ENCODE data around the gene TMEFF2. TPM values are rescaled to one million over a fixed set of nuclear protein-coding genes. Genes with fewer than 3 reads are reported as not detected.

TMEFF2 gene
- total and polyA plus RNA-seq, 2 of the 4 experiments (the other 2 are of a cell fraction), result 1.3 to 3.0 TPM

DNA sequence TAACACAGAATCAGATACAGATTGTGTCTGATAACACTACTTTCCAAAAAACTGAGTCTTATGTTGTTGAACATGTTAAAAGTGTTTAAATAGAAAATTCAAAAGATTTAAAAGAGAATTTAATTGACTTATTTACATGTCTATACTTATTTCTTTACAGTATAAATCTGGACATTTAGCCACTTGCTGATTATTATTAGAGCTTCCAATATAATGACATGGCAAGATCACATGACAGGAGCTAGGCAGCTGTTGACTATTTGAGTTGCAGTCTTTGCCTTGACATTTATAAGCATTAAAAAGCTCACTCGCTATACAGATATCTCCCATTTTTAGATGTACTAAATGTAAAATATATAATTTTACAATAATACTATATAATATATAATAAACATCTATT is 6.4 kb upstream of the TMEFF2 start:
- DNase-seq (no peak), ATAC-seq (ENCODE audit: low read depth) (no peak)
- Histone ChIP-seq H3K56ac (ENCODE audit: extremely low read depth, insufficient read depth, low read length) (no peak overlapping the region), H3K9ac (ENCODE audit: low read depth, low read length) (no peak overlapping the region), H3K27me3 (ENCODE audit: control insufficient read depth, insufficient read depth, low read length) (peaks cover 15% of the 10 kb centered on the region), H4K20me1 (ENCODE audit: insufficient read depth, low read length) (no peaks in the 10 kb centered on the region), H4K91ac (ENCODE audit: insufficient read depth, low read depth, low read length) (no peak overlapping the region), H3K14ac (replicated peaks; ENCODE audit: low read depth, low read length) (no peak overlapping the region), H2AFZ (replicated peaks; ENCODE audit: low read length, poor library complexity) (no peak overlapping the region), H3K23ac (ENCODE audit: low read depth, low read length) (no peak overlapping the region), H3K9me1 (ENCODE audit: insufficient read depth, low read length) (no peaks in the 10 kb centered on the region), H2AK5ac (ENCODE audit: low read depth, low read length) (no peak overlapping the region), H2AK9ac (replicated peaks; ENCODE audit: low read depth, low read length, poor library complexity) (no peak overlapping the region), H4K5ac (ENCODE audit: low read depth, low read length) (no peak overlapping the region), H3K36me3 (ENCODE audit: control insufficient read depth, insufficient read depth, low read length) (no peaks in the 10 kb centered on the region), H3K4ac (ENCODE audit: low read depth, low read length) (no peak overlapping the region), H4K8ac (ENCODE audit: low read depth in 2 of 2, low read length in 2 of 2) (no peak overlapping the region), H3K79me1 (ENCODE audit: low read depth in 1 of 2, low read length in 2 of 2) (no peaks in the 10 kb centered on the region), H2BK15ac (ENCODE audit: low read depth, low read length) (no peak overlapping the region), H3K18ac (ENCODE audit: low read depth, low read length) (no peak overlapping the region), H2BK120ac (ENCODE audit: low read depth, low read length) (no peak overlapping the region), H3K4me2 (ENCODE audit: low read depth, low read length) (no peak overlapping the region), H2BK5ac (ENCODE audit: low read depth, low read length, poor library complexity, severe bottlenecking) (no peak overlapping the region), H2BK20ac (ENCODE audit: low read depth, low read length) (no peak overlapping the region), H3K9me3 (ENCODE audit: control insufficient read depth, insufficient read depth, low read length) (no peaks in the 10 kb centered on the region), H3K4me3 (ENCODE audit: insufficient read depth, low read depth, low read length) (no peak overlapping the region), H3K27ac (ENCODE audit: insufficient read depth, low read length) (no peak overlapping the region), H3K4me1 (ENCODE audit: control insufficient read depth, insufficient read depth, low read length) (no peaks in the 10 kb centered on the region)
- WGBS, 2 experiments (ENCODE audit: extremely low coverage in 2 of 2, insufficient read length in 1 of 2), result no CpG with 5 or more reads among the region's 1 CpG
- TF ChIP-seq NFE2L2 (IDR thresholded peaks at IDR 0.05; ENCODE audit: low read depth, low read length) (no peak), CEBPB (IDR thresholded peaks at IDR 0.05; ENCODE audit: low read depth, low read length) (no peak), SMC3 (IDR thresholded peaks at IDR 0.05; ENCODE audit: low read depth, low read length) (no peak)
- TF ChIP-seq, protein P1, sequence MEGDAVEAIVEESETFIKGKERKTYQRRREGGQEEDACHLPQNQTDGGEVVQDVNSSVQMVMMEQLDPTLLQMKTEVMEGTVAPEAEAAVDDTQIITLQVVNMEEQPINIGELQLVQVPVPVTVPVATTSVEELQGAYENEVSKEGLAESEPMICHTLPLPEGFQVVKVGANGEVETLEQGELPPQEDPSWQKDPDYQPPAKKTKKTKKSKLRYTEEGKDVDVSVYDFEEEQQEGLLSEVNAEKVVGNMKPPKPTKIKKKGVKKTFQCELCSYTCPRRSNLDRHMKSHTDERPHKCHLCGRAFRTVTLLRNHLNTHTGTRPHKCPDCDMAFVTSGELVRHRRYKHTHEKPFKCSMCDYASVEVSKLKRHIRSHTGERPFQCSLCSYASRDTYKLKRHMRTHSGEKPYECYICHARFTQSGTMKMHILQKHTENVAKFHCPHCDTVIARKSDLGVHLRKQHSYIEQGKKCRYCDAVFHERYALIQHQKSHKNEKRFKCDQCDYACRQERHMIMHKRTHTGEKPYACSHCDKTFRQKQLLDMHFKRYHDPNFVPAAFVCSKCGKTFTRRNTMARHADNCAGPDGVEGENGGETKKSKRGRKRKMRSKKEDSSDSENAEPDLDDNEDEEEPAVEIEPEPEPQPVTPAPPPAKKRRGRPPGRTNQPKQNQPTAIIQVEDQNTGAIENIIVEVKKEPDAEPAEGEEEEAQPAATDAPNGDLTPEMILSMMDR (conservative IDR thresholded peaks at IDR 0.05; ENCODE audit: low read depth, low read length), result no peak
- ChIA-PET CTCF (no interaction called here), POLR2A (ENCODE audit: unreplicated experiment) (no interaction called here)
- dilution Hi-C loops (cut with HindIII; ENCODE audit: low sequenced_read_pairs, unreplicated experiment), result no loop called here
- intact Hi-C loops (cut with micrococcal nuclease), result no loop called here
- no TSS peak for BruUV-seq (replicated peaks)
- in situ Hi-C loops (cut with MboI; ENCODE audit: low sequenced_read_pairs), result loop anchor here (10.0 kb wide), 1 partner anchor 84 kb away; no protein-coding TSS in a partner anchor

All from IMR-90 (cell line).